GM06990 (cell line): ENCODE measurements around the gene IMPA2.

Source experiments
- DNase-seq: peaks from one replicate; pipeline ENCODE4 v3.0.0-alpha.2; 2011; ENCODE audit not compliant: insufficient read length; ENCODE audit errors: extremely low read depth
- H3K27me3 ChIP-seq: replicated peaks from 2 replicates; pipeline ENCODE4 v1.6.0; 2011; ENCODE audit warnings: low read length; ENCODE audit not compliant: control insufficient read depth, insufficient read depth
- H3K36me3 ChIP-seq: 2 replicates; pipeline ENCODE4 v1.5.1; 2011; ENCODE audit warnings: low read length; ENCODE audit not compliant: control insufficient read depth, insufficient read depth
- H3K4me3 ChIP-seq: replicated peaks from 2 replicates; pipeline ENCODE4 v1.5.1; 2011; ENCODE audit warnings: low read depth, mild to moderate bottlenecking, control low read depth, low read length
- CTCF ChIP-seq: IDR thresholded peaks from 2 replicates; pipeline ENCODE4 v1.5.1; 2011; ENCODE audit warnings: low read length, control low read depth, mild to moderate bottlenecking, inconsistent platforms; ENCODE audit not compliant: insufficient read depth, poor library complexity, severe bottlenecking

IMPA2 gene

GRCh38 chr18:11994336-11994702, 13.0 kb downstream of the IMPA2 start:
- no peak for TF ChIP-seq CTCF
- no peaks in the 10 kb centered on the region for H3K27me3 ChIP-seq

GRCh38 chr18:11994703-11995444, 13.6 kb downstream of the IMPA2 start:
- DNase-seq = no peak
- Histone ChIP-seq H3K4me3 (no peak overlapping the region), H3K36me3 (no peaks in the 10 kb centered on the region), H3K27me3 (no peaks in the 10 kb centered on the region)
- TF ChIP-seq CTCF = no peak

More at GRCh38 chr18:11994336-11994702, 13.0 kb downstream of the IMPA2 start:
- Histone ChIP-seq H3K4me3 (no peak overlapping the region), H3K36me3 (no peaks in the 10 kb centered on the region)
- no peak for DNase-seq

- Histone ChIP-seq H3K4me3 (no peak overlapping the region), H3K36me3 (no peaks in the 10 kb centered on the region), H3K27me3 (no peaks in the 10 kb centered on the region)
- peak; percentile 81 for TF ChIP-seq CTCF
- no peak for DNase-seq
Measured at GRCh38 chr18:11995445-11996189, 14.3 kb downstream of the IMPA2 start.

GRCh38 chr18:11996190-11996754, 15.0 kb downstream of the IMPA2 start:
- H3K36me3 ChIP-seq = no peaks in the 10 kb centered on the region
- TF ChIP-seq CTCF = no peak
- H3K4me3 ChIP-seq = no peak overlapping the region
- no peak for DNase-seq
- no peaks in the 10 kb centered on the region for H3K27me3 ChIP-seq

GRCh38 chr18:11996907-11997306, 15.6 kb downstream of the IMPA2 start:
- TF ChIP-seq CTCF = no peak
- H3K4me3 ChIP-seq = no peak overlapping the region
- no peak for DNase-seq

More at GRCh38 chr18:11996907-11997306, 15.6 kb downstream of the IMPA2 start:
- Histone ChIP-seq H3K27me3 (no peaks in the 10 kb centered on the region), H3K36me3 (no peaks in the 10 kb centered on the region)
